ENCODE results near the gene SOAT1. TPM values are rescaled to one million over a fixed set of nuclear protein-coding genes. Genes with fewer than 3 reads are reported as not detected.
"Not testable (repeated sequence)": the region's sequence is repeated elsewhere in the genome, so short reads cannot be mapped to it uniquely, and the experiment has no call there.

SOAT1 gene
- total RNA-seq, 1 donor from 2014 or later = 111 TPM

DNA sequence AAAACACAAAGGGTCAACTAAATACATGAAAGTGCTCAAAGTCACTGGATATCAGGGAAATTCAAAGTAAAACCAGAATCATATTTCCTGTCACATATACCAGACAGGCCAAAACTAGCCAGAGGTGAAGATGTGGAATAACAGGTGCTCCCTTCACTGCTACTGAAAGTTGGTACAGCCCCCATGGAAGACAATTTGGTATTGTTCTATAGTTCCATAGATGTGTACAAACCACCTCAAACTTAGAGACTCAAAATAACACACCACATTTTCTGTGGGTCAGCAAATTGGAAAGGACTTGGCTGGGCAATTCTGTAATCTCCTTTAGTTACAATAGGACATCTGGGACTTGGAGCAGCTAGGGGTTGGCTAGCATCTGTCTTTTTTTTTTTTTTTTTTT, 24.5 kb upstream of the SOAT1 start:
- no peak overlapping the region for H3K4me3 ChIP-seq (ENCODE audit: insufficient read depth, low read depth, low read length)
- H3K27me3 ChIP-seq (ENCODE audit: insufficient read depth, low read length) = no peaks in the 10 kb centered on the region
- H4K20me1 ChIP-seq (ENCODE audit: insufficient read depth, low read length) = no peaks in the 10 kb centered on the region
- no peak overlapping the region for H3K27ac Mint-ChIP-seq (ENCODE audit: unreplicated experiment)
- H3K36me3 Mint-ChIP-seq (ENCODE audit: low read depth, unreplicated experiment) = no peaks in the 10 kb centered on the region
- no peak overlapping the region for H3K27ac ChIP-seq (ENCODE audit: low read depth, low read length)
- no peak overlapping the region for H3K4me2 ChIP-seq (ENCODE audit: low read length)
- DNase-seq (ENCODE audit: low read depth) (no peak), FAIRE-seq (no peak)
- no peaks in the 10 kb centered on the region for H3K27me3 Mint-ChIP-seq (ENCODE audit: low read depth, unreplicated experiment)
- H3K4me1 ChIP-seq (ENCODE audit: insufficient read depth, low read length) = no peaks in the 10 kb centered on the region
- no peaks in the 10 kb centered on the region for H3K79me2 ChIP-seq (ENCODE audit: insufficient read depth, low read length)
- H3K9me3 ChIP-seq (ENCODE audit: insufficient read depth, low read depth, low read length) = no peaks in the 10 kb centered on the region
- no peaks in the 10 kb centered on the region for H3K36me3 ChIP-seq (ENCODE audit: insufficient read depth, low read length)
- H3K9me3 Mint-ChIP-seq (ENCODE audit: unreplicated experiment) = no peaks in the 10 kb centered on the region
- H3K4me1 Mint-ChIP-seq (ENCODE audit: low read depth, unreplicated experiment) = no peaks in the 10 kb centered on the region
- TF ChIP-seq, protein P1, sequence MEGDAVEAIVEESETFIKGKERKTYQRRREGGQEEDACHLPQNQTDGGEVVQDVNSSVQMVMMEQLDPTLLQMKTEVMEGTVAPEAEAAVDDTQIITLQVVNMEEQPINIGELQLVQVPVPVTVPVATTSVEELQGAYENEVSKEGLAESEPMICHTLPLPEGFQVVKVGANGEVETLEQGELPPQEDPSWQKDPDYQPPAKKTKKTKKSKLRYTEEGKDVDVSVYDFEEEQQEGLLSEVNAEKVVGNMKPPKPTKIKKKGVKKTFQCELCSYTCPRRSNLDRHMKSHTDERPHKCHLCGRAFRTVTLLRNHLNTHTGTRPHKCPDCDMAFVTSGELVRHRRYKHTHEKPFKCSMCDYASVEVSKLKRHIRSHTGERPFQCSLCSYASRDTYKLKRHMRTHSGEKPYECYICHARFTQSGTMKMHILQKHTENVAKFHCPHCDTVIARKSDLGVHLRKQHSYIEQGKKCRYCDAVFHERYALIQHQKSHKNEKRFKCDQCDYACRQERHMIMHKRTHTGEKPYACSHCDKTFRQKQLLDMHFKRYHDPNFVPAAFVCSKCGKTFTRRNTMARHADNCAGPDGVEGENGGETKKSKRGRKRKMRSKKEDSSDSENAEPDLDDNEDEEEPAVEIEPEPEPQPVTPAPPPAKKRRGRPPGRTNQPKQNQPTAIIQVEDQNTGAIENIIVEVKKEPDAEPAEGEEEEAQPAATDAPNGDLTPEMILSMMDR (IDR thresholded peaks at IDR 0.05; ENCODE audit: insufficient read depth, low read depth, low read length) = no peak
- TF ChIP-seq EZH2 (IDR thresholded peaks at IDR 0.05; ENCODE audit: insufficient read depth, low read length) = no peak
- no peak overlapping the region for H3K9ac ChIP-seq (ENCODE audit: low read length)
- H3K4me3 Mint-ChIP-seq (ENCODE audit: unreplicated experiment) = no peak overlapping the region
- no peak overlapping the region for H2AFZ ChIP-seq (ENCODE audit: low read depth, low read length)

DNA sequence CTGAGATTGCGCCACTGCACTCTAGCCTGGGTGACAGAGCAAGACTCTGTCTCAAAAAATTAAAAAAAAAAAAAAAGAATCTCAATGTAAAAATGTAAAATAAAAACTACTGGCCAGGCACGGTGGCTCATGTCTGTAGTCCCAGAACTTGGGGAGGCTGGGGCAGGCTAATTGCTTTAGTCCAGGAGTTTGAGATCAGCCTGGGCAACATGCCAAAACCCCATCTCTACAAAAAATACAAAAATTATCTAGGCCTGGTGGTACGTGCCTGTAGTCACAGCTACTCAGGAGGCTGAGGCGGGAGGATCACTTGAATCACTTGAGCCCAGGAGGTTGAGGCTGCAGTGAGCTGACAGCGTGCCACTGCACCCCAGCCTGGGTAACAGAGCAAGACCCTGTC, 19.2 kb upstream of the SOAT1 start:
- not testable (repeated sequence) for H3K9me3 ChIP-seq (ENCODE audit: insufficient read depth, low read depth, low read length); FAIRE-seq; H3K4me1 ChIP-seq (ENCODE audit: insufficient read depth, low read length); H3K27ac Mint-ChIP-seq (ENCODE audit: unreplicated experiment); H3K9ac ChIP-seq (ENCODE audit: low read length); H3K4me3 Mint-ChIP-seq (ENCODE audit: unreplicated experiment); H3K27ac ChIP-seq (ENCODE audit: low read depth, low read length); H3K4me1 Mint-ChIP-seq (ENCODE audit: low read depth, unreplicated experiment); H3K36me3 Mint-ChIP-seq (ENCODE audit: low read depth, unreplicated experiment); DNase-seq (ENCODE audit: low read depth); H2AFZ ChIP-seq (ENCODE audit: low read depth, low read length); H4K20me1 ChIP-seq (ENCODE audit: insufficient read depth, low read length); H3K27me3 Mint-ChIP-seq (ENCODE audit: low read depth, unreplicated experiment); H3K36me3 ChIP-seq (ENCODE audit: insufficient read depth, low read length); H3K27me3 ChIP-seq (ENCODE audit: insufficient read depth, low read length); H3K9me3 Mint-ChIP-seq (ENCODE audit: unreplicated experiment); H3K4me2 ChIP-seq (ENCODE audit: low read length); H3K4me3 ChIP-seq (ENCODE audit: insufficient read depth, low read depth, low read length); H3K79me2 ChIP-seq (ENCODE audit: insufficient read depth, low read length)

DNA sequence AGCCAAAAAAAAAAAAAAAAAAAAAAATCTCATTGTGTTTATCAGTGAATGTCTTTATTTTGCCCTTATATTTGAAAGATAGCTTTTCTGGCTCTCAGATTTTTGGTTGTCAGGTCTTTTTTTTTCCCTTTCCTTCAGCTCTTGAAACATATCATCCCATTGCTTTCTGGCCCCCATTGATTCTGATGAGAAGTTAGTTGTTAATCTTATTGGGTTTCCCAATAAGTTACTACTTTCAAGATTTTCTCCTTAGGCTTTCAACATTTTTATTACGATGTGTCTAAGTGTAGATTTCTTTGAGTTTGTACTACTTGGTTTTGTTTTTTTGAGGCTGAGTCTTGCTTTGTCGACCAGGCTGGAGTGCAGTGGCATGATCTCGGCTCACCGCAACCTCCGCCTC, 14.7 kb upstream of the SOAT1 start:
- H3K4me3 Mint-ChIP-seq (ENCODE audit: unreplicated experiment) = no peak overlapping the region
- no peaks in the 10 kb centered on the region for H4K20me1 ChIP-seq (ENCODE audit: insufficient read depth, low read length)
- no peak overlapping the region for H3K9ac ChIP-seq (ENCODE audit: low read length)
- TF ChIP-seq EZH2 (IDR thresholded peaks at IDR 0.05; ENCODE audit: insufficient read depth, low read length) = no peak
- TF ChIP-seq, protein P1 (IDR thresholded peaks at IDR 0.05; ENCODE audit: insufficient read depth, low read depth, low read length) = no peak
- no peak overlapping the region for H3K27ac Mint-ChIP-seq (ENCODE audit: unreplicated experiment)
- H3K9me3 ChIP-seq (ENCODE audit: insufficient read depth, low read depth, low read length) = no peaks in the 10 kb centered on the region
- H3K27me3 ChIP-seq (ENCODE audit: insufficient read depth, low read length) = no peaks in the 10 kb centered on the region
- FAIRE-seq (no peak), DNase-seq (ENCODE audit: low read depth) (no peak)
- no peaks in the 10 kb centered on the region for H3K9me3 Mint-ChIP-seq (ENCODE audit: unreplicated experiment)
- no peak overlapping the region for H3K4me3 ChIP-seq (ENCODE audit: insufficient read depth, low read depth, low read length)
- no peak overlapping the region for H2AFZ ChIP-seq (ENCODE audit: low read depth, low read length)
- H3K79me2 ChIP-seq (ENCODE audit: insufficient read depth, low read length) = no peaks in the 10 kb centered on the region
- no peaks in the 10 kb centered on the region for H3K36me3 ChIP-seq (ENCODE audit: insufficient read depth, low read length)
- no peak overlapping the region for H3K4me2 ChIP-seq (ENCODE audit: low read length)
- H3K4me1 Mint-ChIP-seq (ENCODE audit: low read depth, unreplicated experiment) = no peaks in the 10 kb centered on the region
- H3K27ac ChIP-seq (ENCODE audit: low read depth, low read length) = no peak overlapping the region
- H3K4me1 ChIP-seq (ENCODE audit: insufficient read depth, low read length) = no peaks in the 10 kb centered on the region
- H3K27me3 Mint-ChIP-seq (ENCODE audit: low read depth, unreplicated experiment) = no peaks in the 10 kb centered on the region
- no peaks in the 10 kb centered on the region for H3K36me3 Mint-ChIP-seq (ENCODE audit: low read depth, unreplicated experiment)
